ENCODE data around the gene STARD7.

DNA sequence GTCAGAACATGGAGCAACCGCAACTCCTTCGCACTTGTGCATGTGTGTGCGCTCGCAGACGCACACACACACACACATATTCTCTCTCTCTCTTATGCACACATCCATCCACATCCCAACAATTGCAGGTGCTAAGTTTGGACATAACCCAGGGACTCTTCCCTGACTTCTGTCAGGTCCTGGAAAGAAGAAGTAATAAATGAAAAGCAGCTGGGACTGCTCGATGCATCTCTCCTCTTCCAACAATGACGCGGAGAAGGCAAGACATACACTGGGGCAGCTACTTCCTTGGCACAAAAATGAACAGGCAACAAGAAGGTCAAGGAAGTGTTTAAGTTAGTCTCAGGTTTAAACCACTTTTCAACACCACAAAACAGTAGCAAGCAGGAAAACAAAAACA, 23.6 kb downstream of the STARD7 start:
- TF ChIP-seq, protein P1, sequence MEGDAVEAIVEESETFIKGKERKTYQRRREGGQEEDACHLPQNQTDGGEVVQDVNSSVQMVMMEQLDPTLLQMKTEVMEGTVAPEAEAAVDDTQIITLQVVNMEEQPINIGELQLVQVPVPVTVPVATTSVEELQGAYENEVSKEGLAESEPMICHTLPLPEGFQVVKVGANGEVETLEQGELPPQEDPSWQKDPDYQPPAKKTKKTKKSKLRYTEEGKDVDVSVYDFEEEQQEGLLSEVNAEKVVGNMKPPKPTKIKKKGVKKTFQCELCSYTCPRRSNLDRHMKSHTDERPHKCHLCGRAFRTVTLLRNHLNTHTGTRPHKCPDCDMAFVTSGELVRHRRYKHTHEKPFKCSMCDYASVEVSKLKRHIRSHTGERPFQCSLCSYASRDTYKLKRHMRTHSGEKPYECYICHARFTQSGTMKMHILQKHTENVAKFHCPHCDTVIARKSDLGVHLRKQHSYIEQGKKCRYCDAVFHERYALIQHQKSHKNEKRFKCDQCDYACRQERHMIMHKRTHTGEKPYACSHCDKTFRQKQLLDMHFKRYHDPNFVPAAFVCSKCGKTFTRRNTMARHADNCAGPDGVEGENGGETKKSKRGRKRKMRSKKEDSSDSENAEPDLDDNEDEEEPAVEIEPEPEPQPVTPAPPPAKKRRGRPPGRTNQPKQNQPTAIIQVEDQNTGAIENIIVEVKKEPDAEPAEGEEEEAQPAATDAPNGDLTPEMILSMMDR (IDR thresholded peaks at IDR 0.05), result no peak
- no peak for TF ChIP-seq POLR2A (IDR thresholded peaks at IDR 0.05)
- no peak for TF ChIP-seq EP300 (IDR thresholded peaks at IDR 0.05)

Measured in gastroesophageal sphincter (tissue), 3 donors.